Activated CD8-positive, alpha-beta memory T cell treated with anti-CD3 and anti-CD28 coated beads for 36 hours (primary cell): ENCODE results near the gene SP140L. TPM values are rescaled to one million over a fixed set of nuclear protein-coding genes. Genes with fewer than 3 reads are reported as not detected.
"Not testable (repeated sequence)": the region's sequence is repeated elsewhere in the genome, so short reads cannot be mapped to it uniquely, and the experiment has no call there.

Experiments
- CTCF ChIA-PET: fragments of 350-600 bp; sonication (Branson Sonifier 250); formaldehyde crosslinking; loops from one replicate; lab custom pipeline; 2021; ENCODE audit warnings: antibody characterized with exemption; lab: Charles Lee
- POLR2A ChIA-PET: fragments of 350-600 bp; sonication (Branson Sonifier 250); formaldehyde crosslinking; loops from one replicate; lab custom pipeline; 2021; ENCODE audit warnings: antibody characterized with exemption; lab: Charles Lee
- total RNA-seq, 2 experiments: library from RNA; stranded (reverse); gene quantifications; one replicate each; pipeline ENCODE4 v1.2.3, GENCODE V29; 2021

SP140L gene
- total RNA-seq: 10 to 100 TPM; 26.7 to 27.3 TPM

DNA sequence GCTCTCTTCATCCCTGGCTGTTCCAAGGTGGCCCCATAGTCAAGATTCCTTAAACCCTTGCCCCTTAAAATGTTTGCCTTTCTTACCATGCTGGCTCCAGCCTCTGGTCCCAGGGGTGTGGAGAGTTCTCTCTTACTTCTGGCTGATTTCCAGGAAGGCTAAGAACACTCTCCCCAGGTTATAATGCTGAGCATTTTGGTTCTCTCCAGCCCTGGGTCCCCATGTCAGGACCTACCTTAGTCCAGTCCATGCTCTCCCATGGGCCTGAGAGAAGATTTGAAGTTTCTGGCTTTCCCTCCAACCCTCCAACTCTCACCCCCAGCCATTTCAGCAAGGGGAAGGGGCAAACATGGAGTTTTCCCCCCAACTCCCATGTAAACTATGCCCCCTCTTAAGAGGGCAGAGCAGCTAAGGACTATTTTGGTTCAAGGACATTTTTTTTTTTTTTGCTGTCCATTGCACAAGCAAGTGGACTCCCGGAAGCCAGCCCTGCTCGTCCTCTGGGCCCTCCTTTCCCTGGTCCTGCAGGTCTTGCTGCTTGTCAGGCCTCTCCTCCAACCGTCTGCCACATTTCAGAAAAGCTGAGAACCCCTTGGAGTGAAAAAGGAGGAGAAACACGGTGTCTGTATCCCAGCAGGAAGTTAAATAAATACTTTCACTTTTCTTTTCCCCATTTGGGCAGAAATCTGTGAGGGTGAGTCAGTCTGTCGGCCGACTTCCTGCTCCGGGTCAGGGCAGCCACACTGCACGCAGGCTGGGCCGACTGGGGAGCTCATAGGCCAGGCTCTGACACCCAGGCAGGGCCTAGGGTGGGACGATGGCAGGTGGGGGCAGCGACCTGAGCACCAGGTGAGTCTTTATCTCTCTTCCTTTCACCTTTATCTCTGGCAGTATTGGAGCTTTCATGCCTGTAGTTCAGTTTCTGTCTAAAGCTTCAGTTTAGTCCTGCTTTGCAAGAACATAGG lies at the start of gene SP140L:
SP140L (plus strand) TSS at position 741 of the 965 bp plus-strand sequence; CDS start at position 818, 77 bp downstream.
- ChIA-PET POLR2A (interaction anchor here (0.6 to 1.5 kb wide), 5 partner anchors 9 to 446 kb away, joined by 3 to 7 read pairs (median 4); no protein-coding TSS in a partner anchor), CTCF (no interaction called here)

DNA sequence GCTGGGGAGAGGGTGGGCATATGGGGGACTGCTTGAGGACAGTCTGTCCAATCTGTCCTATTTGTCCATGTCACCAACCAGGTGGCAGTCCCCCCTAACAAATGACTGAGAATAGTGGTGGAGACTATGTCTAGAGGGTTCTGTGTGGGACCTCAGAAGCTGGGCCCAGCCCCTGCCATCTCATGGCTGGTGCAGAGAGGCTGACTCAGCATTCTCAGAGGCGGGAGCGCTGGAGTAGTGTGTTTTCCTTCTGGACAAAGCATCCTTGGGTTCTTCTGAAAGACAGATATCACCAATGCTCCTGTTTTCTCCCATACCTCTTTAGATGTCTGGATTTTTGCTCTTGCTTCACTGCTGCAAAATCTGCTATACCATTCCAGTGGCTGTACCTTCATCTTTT lies 44.1 kb upstream of the SP140L start:
- CTCF ChIA-PET: no interaction called here
- POLR2A ChIA-PET: no interaction called here

DNA sequence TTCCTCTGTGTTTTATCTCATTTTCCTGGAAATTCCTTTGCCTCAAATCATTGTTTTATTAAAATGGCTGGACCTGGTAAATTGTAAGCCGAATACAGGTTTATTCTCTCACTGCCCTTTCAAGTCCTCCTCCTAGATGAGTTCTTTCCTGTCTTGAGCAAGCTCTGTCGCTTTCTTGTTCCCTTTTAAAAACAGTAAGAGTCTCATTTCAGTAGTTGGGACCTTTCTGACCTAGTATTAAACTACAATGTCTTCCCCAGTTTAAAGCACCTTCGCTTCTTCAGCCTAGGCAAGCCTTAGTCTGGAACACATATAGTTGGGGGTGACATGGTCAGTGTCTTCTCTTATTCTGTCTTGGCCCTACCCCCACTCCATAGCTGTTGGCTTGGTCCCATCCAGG lies 40.9 kb upstream of the SP140L start:
- ChIA-PET CTCF (no interaction called here), POLR2A (no interaction called here)

DNA sequence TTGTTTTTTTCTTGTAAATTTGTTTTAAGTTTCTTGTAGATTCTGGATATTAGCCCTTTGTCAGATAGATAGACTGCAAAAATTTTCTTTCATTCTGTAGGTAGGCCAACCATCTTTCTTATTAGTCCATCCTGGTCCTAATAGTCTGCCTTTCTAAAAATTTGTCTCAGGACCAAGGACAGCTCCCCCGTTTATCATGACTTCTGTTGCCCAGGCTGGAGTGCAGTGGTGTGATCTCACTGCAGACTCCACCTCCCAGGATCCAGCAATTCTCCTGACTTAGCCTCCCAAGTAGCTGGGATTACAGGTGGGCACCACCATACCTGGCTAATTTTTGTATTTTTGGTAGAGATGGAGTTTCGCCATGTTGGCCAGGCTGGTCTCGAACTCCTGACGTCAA lies 37.7 kb upstream of the SP140L start:
- CTCF ChIA-PET: interaction anchor here (0.6 kb wide), 1 partner anchor 381 kb away, joined by 3 read pairs; no protein-coding TSS in a partner anchor
- POLR2A ChIA-PET: not testable (repeated sequence)

DNA sequence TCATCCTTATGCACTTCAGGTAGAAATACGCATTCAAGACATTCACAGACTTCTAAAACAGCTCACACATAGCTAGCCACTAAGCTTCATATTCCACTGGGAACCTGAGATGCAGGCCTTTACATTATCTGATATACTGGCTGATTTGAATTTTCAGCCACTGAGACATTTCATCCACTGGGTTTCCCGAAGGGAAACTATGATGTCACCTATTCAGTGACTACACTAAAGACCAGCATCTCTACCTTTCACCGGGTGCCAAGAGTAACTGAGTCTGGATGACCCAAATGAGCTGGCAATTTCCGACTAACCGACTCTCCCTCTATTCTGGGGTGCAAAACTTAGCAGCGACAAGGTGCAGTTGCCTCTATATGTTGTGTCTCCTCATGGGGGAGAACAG lies 31.8 kb upstream of the SP140L start:
- ChIA-PET CTCF (no interaction called here), POLR2A (no interaction called here)

DNA sequence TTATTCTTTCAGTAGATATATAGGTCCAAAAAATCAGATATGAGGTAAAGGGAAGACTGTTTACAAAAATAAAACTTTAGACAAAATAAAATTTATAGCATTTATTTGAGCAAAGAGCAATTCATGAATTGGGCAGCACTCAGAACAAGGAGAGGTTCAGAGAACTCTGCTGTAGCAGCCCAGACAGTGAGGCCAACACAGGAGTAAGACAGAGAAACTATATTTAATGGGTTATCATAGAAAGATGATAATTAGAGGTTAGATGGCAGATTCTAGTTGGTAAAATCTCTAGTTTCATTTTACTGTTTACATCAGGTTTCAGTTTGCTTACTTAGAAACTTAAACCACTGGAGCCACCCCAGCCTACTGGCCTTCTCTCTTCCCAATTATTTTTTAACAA lies 30.1 kb upstream of the SP140L start:
- POLR2A ChIA-PET: no interaction called here
- CTCF ChIA-PET: no interaction called here

DNA sequence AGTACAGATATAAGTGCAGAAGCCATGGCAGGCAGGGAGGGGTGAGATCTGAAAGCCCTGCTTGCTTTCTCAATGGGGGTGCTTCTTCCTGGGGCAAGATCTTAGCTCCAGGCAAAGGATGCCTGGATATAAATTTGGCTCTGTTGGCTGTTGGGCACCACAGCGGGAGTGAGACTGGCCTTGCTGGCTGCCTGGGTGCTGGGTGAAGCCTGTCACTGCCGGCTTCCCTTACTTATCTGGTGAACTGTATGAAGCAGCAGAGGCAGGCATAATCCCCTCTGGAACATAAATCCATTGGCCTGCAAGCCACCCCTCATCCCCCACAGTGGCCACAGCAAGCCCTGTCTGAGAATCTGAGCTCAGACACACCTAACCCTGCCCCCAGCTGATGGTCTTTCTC lies 27.4 kb upstream of the SP140L start:
- ChIA-PET CTCF (no interaction called here), POLR2A (no interaction called here)

DNA sequence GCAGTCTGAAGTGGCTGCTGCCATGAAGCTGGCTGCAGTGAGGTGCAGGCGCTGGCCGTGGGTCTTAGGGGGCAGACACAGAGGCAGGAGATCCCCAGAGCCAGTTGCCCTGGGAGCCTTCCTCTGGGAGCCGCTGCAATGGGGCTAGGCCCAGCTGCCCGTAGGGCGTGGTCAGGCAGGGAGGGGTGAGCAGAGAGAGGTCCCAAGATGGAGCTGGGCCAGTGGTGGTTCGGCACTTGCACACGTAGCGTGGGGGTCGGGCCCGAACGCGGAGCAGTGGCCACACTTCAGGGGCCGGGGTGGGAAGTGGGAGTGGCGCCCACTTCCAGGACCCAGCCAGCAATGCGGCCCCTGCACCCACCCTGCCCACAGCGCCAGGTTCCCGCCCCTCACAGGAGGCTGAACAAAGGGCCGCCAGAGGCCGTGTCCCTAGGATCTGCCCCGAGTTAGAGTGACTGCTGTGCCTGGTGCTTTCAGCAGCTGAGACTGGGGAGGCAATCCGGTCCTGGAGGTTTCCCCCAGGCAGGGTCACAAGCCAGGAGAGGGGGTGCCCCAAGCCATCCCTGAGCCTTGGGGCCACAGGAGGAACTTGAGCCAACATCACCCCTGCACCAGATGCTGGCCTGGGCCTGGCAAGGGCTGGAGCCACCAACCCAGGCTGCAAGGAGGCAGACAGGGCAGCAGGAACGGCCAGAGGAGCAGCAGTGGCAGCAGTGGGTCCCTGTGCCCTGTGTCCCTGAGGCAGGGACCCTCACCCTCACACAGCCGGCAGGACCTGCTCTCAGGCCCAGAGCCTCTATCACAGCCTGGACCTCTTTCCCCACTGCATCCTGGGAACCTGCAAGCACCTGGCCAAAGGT lies 21.3 kb upstream of the SP140L start:
- ChIA-PET POLR2A (no interaction called here), CTCF (no interaction called here)

DNA sequence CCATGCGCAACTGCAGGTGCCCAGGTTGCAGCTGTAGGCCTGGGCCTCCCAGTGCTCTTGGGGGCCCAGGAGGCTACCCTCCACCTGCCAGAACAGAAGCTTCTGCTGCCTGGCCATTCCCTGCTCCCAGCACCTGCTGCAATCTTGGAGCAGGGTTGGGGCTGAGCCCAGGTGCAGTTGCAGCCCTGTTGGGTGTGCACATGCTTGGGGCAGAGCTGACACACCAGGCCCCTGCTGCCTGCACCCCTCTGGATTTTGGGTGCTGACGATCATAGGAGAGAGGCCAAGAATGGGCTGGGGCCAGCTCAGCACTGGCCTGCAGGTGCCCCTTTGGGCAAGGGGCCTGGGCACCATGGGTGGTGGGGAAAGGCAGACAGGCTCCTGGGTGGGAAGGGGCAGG lies 20.5 kb upstream of the SP140L start:
- ChIA-PET POLR2A (no interaction called here), CTCF (no interaction called here)

DNA sequence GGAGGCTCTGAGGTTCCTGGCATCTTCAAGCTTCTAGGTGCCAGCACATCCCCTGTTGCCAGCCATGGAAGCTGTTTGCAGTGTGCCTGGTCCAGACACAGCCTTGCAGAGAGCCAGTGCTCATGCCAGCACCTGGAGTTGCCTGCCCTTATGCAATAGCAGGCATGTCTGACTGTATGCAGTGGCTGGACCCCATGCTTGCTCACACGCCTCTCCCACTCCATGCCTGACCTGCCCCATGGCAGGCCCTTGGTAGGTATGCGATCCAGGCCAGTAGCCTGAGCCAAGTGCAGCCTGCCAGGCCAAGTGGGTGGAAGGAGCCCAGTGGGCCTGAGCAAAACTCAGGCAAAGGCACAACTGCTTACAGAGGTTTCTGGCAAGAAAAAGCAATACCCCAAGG lies 19.5 kb upstream of the SP140L start:
- CTCF ChIA-PET: no interaction called here
- POLR2A ChIA-PET: no interaction called here

DNA sequence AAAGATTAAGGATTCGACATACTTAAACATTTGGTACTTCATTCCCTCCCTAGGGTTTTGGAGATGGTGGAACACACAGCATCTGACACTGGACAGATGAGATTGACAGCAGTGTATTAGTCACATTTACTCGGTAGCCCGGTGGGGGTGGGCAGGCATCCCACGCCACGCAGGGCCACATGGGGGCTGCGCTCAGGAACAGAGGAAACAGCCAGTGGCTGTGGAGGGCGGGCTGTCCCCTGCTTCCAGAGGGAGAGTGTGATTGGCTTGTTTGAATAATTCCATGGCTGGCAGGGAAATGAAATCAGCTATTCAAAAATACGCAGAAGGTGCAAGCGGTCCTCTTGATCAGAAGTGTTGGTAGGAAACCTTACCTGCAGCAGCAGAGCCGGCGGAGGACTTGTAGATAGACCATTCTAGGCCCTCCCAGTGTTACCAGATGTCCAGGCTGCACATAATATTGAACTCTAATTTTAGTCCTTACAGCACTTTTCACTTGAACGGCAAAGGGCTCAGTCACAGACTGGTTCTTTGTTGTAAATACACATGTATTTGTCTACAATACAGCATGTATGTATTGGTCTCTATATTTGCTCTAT lies 18.5 kb upstream of the SP140L start:
- ChIA-PET CTCF (no interaction called here), POLR2A (no interaction called here)

DNA sequence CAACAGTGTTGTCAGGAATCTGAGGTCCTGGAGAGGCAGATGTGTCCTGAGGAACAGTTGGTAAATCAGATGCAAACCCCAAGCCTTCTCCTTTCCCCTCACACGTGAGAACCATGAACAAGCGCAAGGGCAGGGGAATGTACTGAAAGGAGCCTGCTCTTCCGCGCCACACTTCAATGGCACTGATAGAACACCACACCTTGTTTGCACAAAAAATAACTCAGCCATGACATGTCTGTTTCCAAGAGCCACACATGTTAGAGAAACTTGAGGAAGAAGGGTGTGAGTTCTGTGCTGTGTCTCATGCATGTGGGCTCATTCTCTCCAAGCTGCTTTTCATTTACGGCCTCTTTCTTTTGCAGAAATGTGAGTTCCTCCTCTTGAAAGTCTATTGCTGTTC lies 16.2 kb upstream of the SP140L start:
- POLR2A ChIA-PET: not testable (repeated sequence)

DNA sequence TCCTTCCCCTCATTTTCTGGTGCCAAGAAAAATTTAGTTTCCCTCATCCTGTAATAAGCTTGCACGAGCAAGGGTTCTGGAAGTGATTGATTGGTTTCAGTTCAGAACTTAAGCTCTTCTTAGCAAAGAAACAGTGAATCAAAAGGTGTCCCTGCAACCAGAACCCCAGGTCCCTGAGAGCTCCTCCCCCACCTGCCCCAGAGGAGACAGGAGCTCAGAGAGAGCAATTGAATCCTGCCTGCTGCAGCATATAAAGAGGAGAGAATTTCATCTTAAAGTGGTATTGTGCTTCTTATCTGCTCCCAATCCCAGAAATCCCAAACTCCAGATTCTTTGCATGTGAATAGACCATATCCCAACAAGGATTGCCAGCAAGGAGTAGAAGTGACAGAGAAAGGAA lies 15.4 kb upstream of the SP140L start:
- POLR2A ChIA-PET, CTCF ChIA-PET: not testable (repeated sequence)

More for the DNA sequence above, 16.2 kb upstream of the SP140L start:
- CTCF ChIA-PET: not testable (repeated sequence)

DNA sequence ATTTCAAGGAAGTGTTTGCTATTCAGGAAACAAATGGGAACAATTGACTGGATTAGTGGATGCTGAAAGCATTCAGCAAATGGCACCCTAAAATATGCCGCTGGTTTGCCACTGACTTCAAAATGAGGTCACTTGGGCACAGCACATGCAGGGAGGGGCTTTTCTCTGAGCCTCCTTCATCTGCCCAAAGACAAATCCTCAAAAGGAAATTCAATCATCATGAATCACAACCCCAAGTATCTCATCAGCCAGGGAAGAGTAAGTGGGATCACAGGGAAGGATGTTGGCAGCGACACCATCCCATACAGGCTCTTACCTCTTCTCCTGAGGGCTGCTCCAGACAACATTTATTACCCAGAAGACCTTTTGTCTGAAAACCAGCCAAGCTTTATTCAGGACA lies 14.4 kb upstream of the SP140L start:
- POLR2A ChIA-PET: no interaction called here
- CTCF ChIA-PET: no interaction called here

DNA sequence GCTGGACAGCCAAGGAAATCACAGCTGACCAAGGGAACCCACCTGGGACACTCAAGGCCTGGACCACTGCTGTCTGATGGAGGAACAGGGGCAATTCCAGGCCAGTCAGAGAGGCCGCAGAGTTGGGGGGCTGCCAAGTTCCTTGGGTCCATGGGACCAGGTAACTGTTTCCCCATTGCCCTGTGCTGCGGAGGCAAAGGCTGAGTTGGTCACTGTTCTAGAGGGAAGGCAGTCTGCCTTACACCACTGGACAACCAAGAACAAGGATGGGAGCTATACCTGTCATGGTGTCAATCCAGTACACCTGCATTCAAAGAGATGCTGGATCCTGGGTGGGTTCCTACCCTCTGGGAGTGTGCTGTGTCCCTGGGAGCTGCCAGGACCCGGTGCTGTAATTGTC lies 9.6 kb upstream of the SP140L start:
- POLR2A ChIA-PET: no interaction called here
- CTCF ChIA-PET: no interaction called here

DNA sequence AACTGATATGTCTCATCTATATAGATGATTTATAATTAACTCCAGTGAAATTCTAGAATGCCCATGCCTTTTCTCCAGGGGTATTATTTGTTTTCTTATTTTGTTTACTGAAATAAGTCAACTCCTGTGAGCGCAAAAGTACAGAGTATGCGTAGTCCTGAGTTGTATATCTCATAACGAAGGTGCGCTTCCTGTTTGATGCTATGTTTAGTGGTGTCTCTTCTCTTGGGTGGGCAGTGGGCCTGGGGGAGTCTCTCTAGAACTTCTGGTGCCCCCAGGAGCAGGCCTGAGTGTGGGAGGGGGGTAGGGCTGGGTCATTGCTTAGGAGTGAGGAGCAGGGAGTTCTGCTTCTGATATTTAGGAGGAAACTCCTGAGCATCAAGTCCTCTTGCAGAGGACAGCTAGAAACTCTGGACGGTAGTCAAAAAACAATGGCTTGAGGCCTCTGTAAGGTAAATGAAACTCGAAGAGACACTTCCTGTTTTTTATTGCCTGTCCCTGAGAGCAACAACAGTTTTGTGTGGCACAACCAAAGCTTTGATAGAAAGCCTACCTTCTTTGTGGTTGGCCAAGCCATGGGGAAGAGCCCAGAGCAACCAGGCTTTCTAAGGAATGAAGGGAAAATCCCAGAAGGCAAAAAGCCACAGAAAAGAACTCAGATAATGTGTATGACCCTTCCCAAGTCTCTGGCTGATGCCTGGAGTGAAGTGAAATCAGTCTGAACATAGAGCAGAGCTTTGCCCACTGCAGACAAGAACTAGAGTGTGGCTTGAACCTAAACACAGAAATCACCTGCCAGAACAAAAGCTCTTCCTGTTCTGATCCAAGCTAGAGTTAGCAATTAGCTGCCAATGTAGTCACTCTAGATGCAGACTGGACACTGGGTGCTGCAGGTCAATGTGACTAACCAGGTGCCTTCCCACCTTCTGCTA lies 8.5 kb upstream of the SP140L start:
- ChIA-PET POLR2A (no interaction called here), CTCF (no interaction called here)

DNA sequence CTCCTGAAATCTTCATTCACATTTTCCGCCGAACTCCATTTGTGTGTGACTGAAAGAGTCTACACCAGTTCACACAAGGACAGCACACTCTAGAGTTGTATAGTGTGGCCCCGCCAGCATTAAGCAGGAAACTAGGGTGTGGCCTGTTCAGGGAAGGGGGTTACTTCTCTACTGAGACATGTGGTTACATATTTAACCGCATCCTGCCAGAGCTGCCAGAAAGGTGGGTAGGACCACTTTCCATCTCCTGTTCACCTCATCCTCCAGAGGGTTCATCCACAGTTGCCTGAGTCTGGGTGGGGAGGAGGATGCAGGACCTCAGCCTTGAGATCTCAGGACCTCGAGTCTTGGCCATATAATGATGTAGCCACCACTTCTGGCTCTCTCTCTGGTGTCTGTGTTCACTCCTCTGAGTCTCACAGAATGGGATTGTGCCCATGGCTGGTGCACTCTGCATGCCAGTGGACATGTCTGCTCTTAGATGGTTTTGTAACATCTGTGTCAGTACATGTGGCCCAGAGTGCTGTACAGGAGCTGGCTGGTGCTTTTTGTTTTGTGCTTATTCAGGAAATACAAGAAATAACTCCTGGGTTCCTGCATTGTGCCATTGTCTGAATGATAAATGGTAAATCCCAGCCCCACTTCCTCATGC lies 7.7 kb upstream of the SP140L start:
- ChIA-PET POLR2A (interaction anchor here (0.6 kb wide), 1 partner anchor 50 kb away, joined by 3 read pairs; no protein-coding TSS in a partner anchor), CTCF (no interaction called here)

DNA sequence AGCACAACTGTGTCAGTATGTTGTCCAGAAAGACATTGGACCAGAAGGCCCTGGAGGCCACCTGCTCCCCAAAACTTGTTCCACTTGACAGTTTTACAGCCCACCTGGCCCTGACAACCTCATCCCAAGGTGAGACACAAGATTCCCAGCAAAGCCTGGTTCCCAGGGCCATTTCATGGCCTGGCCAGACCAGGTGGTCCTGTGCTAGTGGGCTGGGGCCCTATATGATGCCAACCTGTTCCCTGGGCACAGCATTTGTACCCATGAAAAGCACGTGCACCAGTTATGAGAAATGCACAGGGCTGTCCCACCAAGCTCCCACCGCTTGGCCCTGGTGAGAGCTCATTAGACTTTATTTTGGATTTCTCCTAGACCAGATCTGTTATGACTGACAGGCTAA lies 6.0 kb upstream of the SP140L start:
- ChIA-PET POLR2A (no interaction called here), CTCF (no interaction called here)
